ENCODE results near the gene TNFAIP6.

TNFAIP6 gene

DNA sequence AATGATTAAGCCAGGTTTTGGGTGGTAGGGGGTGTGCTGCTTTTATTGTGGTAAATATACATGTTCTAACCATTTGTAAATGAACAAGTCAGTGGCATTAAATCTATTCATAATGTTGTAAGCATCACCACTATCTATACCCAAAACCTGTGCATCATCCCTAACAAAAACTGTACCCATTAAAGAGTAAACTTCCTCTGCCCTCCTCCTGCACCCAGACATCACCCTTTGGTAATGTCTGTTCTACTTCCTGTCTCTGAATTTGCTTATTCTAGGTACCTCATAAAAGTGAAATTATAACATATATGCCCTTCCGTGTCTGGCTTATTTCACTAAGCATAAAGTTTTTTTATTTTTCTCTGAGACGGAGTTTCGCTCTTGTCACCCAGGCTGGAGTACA, 66.4 kb downstream of the TNFAIP6 start:
- no peak for DNase-seq

Data from stimulated activated CD4-positive, alpha-beta T cell treated with anti-CD3 and anti-CD28 coated beads, Interleukin-12 subunit alpha, Interleukin-12 subunit beta, amount 100 ng/mL, for 4 hours (primary cell).